HG03439 (cell line): ENCODE results near the gene MECP2.
A peak's percentile ranks its signal among the peaks of the same experiment; 100 is the strongest.
"Not testable (repeated sequence)": the region's sequence is repeated elsewhere in the genome, so short reads cannot be mapped to it uniquely, and the experiment has no call there.

Experiments
- ATAC-seq: cut with Tn5 transposase; IDR thresholded peaks from one replicate; pipeline ENCODE4 v1.9.1; 2021; ENCODE audit warnings: mild to moderate bottlenecking, moderate library complexity; ENCODE audit not compliant: unreplicated experiment

The MECP2 gene

DNA sequence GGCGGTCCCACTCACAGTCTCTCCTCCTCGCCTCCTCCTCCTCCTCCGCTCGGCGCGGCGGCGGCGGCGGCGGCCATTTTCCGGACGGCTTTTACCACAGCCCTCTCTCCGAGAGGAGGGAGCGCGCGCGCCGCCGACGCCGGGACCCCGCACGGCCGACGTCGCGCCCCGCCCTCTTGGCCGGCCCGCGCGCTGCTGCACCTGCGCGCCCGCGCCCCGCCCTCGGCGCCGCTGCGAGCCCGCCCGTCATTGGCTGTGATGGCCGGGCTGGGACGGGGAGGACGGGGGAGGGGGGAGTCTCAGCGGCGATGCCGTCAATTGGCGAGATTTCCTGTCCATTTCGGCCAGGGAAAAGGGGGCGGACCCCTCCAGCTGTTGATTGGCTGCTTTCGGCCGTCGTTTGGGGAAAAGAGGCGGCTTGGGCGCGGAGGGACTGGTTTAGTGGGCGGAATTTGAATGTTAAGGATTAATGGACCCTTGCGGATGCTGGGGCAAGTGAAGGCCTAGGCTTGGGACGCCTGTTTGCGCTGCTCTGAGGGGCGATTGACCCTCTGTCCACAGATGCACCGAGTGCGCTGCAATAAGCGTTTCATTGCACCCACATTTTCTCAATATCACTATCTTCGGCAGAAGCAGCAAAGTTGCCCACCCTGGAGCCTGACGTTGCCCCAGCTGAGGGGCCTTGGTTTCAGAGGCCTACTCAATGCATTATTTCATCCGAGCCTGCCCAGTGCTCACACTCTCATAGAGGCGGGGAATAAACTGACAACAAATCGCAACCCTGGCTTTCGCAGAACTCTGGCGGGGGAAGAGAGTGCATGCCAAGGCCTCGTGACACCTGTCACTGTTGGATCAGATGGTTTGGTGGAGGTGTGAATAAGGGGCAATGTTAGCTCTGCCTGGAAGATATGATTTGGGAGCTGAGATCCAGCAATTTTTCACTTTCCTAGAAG is at the start of gene MECP2:
MECP2 (minus strand) TSS at position 129 of the 953 bp plus-strand sequence.
- peak; percentile 85 for ATAC-seq

DNA sequence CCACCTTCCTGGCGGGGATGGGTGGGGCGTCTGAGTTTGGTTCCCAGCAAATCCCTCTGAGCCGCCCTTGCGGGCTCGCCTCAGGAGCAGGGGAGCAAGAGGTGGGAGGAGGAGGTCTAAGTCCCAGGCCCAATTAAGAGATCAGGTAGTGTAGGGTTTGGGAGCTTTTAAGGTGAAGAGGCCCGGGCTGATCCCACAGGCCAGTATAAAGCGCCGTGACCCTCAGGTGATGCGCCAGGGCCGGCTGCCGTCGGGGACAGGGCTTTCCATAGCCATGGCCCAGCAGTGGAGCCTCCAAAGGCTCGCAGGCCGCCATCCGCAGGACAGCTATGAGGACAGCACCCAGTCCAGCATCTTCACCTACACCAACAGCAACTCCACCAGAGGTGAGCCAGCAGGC is 46.5 kb upstream of the MECP2 start, which contains the start of gene OPN1LW:
OPN1LW (plus strand) TSS at position 234 of the 400 bp plus-strand sequence; CDS start at position 275, 41 bp downstream.
- ATAC-seq: not testable (repeated sequence)

DNA sequence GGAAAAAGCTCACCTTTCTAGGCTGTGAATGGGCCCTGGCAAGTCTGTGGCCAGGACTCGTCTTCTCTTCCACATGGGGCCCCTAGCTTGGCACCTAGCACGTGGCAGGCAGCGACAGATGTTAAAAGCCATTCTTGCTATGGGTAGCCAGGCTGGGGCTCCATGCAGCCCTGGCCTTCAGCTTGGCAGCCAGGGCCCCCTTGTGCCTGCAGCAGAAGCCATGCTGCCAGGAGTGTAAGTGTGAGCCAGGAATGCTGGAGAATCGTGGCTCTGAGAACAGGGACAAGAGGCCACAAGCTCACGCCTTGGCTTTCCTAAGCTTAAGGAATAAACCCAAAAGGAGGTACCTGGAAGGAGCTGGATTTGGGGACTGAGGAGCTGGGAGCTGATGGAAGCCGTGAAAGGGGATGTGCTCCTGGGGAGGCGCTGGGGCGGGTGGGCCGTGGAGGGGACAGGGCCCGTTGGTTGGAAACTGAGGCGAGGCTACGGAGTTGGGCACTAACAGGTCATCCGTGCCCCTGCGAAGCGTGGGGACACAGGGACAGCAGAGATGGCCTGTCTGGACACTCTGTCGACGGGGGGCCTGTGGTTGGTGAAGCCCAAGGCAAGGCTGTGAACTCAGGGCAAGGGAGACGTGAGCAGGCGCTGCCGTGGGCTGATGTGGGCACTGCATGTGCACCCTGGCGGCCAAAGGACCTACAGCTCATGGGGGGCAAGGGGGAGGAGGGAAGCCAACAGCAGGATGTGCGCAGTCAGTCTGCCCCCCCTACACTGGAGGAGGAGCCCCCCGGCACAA is 45.6 kb upstream of the MECP2 start:
- no peak for ATAC-seq

DNA sequence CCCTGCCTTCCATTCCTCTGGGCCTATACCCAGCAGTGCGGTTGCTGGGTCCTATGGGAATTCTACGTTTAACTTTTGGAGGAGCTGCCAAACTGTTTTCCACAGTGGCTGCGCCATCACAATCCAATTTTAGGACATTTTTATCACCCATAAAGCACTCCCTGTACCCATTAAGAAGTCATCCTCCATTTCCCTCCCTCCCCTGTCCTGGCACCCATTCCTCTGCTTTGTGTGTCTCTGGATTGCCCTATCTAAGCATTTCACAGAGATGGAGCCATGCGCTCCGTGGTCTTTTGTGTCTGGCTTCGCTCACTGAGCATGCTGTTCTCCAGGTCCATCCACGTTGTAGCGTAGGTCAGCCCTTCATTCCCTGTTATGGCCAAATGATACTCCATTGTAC is 44.9 kb upstream of the MECP2 start:
- no peak for ATAC-seq

GRCh38 chrX:154140742-154141141 is 43.2 kb upstream of the MECP2 start:
- ATAC-seq: no peak

- no peak for ATAC-seq
Observed at GRCh38 chrX:154140206-154140605, 42.7 kb upstream of the MECP2 start.

- no peak for ATAC-seq
Observed at GRCh38 chrX:154138857-154139256, 41.3 kb upstream of the MECP2 start.

DNA sequence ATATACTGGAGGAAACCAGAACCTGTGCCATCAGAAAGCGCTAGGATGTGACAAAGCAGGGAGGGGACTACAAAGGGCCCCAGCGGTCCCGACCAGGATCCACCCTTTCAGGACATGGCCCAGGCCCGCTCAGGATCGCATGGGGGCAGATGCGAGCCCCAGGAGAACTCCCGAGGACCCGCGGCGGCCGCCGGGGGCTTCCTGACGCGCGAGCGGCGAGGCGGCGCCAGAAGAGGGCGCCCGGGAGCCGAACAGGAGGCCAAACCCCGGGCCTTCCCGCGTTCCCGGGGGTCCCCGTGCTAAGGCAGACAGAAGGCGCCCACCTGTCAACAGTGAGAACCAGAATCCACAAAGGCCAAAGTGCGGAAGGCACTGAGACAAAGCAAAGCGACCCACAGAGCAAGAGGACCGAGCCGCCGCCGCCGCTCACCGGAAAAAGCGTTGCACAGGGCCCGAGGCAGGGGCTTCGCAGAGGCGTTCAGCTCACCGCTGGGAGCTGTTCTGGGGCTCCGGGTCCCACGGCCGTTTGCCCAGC is 39.2 kb upstream of the MECP2 start:
- ATAC-seq: no peak

DNA sequence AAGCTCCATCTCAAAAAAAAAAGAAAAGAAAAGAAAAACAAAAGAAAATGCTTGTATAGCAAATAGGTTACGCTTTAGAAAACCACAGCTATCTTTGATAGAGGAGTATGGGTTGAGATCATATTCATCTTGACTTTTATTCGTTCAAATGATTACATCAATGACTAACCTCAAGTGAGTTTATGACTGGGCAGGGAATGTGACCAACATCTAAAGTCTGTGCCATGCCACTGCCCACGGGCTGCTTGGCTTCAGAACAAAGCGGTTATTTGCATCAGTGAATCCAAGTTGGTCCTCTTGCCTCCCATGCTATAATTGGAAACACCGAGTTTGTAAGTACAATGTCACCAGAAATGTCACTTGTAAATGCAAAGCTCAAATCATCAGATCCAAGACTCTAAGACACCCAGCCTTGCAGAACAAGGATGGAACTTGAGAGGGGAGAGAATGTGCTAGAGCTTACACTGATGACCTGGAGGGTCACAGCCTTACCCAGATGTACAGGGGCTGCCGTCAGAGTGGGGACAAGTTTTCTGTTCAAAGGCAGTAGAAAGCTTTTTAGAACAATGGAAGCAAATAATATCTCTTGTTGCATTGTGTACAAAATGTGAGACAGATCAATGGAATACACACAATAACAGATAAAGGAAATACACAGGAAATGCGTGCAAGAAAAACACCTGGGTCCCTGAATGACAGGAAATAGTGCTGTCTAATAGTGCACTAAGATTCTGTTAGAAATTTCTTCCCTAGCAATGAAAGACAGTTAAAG is 38.1 kb upstream of the MECP2 start:
- no peak for ATAC-seq

GRCh38 chrX:154132366-154132765 is 34.8 kb upstream of the MECP2 start:
- ATAC-seq: no peak

- no peak for ATAC-seq
Observed at GRCh38 chrX:154131955-154132354, 34.4 kb upstream of the MECP2 start.

- no peak for ATAC-seq
Observed at GRCh38 chrX:154126101-154126500, 28.6 kb upstream of the MECP2 start.

DNA sequence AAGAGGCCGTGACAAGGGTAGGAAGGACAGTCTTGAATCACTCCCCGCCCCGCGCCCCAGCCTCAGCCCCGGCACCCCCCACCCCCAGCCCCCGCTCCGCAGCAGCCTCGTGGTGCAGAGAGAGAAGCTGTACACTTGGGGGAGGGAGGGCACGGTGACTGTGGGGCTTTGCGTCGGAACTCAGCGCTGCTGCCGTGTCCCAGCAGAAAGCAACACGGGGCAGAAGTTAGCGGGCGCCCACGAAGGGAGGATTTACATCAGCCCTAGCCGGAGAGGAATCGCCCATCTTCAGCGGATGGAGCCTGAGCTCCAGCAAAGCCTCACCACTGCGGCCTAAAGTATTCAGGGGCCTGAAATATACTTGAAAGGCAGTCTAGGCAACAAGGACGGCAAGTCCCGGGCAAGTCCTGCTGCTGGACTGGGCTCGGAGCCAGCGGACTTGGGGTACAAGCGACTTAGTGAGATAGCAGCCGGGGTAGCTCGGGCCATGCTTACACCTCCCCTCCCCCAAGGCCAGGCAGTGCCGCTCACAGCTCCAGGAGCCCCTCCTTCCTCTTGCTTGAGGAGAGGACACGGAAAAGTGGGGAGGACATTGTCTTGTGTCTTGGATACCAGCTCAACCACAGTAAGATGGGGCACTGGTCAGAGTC is 28.0 kb upstream of the MECP2 start:
- ATAC-seq: no peak

DNA sequence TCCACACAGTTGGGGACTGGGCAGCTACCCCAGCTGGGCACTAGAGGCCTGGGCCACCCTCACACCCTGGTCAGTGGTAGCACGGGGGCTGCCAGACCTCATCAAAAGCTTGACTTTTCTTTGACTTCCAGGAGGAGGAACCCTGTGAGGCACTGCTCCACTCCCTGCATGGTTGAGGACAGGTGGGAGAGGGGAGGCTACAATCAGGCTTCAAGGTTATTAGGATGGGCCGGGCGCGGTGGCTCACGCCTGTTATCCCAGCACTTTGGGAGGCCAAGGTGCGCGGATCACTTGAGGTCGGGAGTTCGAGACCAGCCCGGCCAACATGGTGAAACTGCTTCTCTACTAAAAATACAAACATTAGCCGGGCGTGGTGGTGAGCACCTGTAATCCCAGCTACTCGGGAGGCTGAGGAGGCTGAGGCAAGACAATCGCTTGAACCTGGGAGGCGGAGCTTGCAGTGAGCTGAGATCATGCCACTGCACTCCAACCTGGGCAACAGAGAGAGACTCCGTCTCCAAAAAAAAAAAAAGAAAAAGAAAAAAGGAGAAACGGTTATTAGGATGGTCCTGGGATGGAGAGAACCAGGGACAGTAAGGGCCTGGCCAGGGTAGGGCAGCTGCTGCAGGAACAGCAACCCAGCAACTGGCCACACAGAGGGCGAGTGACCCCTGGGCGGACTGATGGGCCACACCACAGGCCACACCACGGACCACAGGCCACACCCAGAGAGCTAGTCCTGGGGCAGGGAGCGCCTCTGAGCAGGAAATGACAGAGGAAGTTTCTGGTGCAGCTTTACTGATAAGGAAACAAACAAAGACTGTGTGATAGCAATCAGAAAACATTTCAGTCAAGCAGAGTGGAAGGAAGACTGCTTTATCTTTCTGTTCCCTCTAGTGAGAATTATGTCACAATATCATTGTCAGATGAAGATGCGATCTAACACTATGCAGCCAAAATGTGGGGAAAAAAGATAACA is 26.0 kb upstream of the MECP2 start:
- no peak for ATAC-seq

DNA sequence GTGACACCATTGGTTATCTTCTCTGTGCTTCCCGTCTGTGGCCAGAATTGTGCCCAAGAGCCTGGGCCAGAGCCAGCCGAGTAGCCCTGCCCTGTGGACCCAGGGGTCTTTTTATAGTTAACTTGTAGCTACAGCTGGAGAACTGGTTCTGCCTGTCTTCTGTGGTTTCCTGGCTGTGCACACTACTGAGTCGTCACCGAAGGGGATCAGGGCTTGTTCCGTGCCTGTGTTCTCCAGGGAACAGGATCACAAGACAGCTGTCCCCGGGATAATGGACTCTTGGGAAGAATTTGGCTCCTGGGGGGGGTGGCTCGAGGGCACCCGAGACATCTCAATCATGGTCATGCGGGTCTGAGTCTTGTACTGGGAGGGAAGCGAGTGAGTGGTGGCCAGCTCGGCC is 24.4 kb upstream of the MECP2 start:
- ATAC-seq: no peak

- ATAC-seq: no peak
Observed at GRCh38 chrX:154121207-154121606, 23.7 kb upstream of the MECP2 start.

- no peak for ATAC-seq
Observed at GRCh38 chrX:154120567-154120966, 23.1 kb upstream of the MECP2 start.

DNA sequence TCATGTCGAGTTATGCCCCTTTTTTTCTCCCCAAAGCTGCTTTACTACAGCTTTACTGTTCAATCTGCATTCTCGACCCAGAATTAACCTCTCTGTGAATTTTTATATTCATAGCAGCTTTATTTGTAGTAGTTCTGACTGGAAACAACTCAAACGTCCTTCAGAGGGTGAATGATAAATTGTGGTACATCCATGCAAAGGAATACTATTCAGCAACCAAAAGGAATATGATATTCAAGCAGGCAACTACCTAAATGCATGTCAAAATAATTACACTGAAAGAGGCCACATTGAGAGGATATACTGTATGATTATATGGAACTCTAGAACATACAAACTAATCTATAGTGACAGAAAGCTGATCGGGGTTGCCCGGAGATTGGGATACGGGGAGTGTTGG is 20.0 kb upstream of the MECP2 start:
- no peak for ATAC-seq
